ES-I3 (cell line): ENCODE results near the gene GADL1.

ENCODE experiments used
- H3K36me3 ChIP-seq: 2 replicates; pipeline ENCODE4 v1.6.1; 2013; ENCODE audit warnings: mild to moderate bottlenecking, low read length, control low read depth, moderate library complexity; ENCODE audit not compliant: insufficient read depth
- H3K4me1 ChIP-seq: 2 replicates; pipeline ENCODE4 v1.6.1; 2013; ENCODE audit warnings: mild to moderate bottlenecking, control low read depth, low read length; ENCODE audit not compliant: insufficient read depth
- H3K9ac ChIP-seq: 2 replicates; pipeline ENCODE4 v1.6.1; 2013; ENCODE audit warnings: low read depth, mild to moderate bottlenecking, low read length, moderate library complexity
- H3K9me3 ChIP-seq: 2 replicates; pipeline ENCODE4 v1.6.1; 2013; ENCODE audit warnings: mild to moderate bottlenecking, low read length, moderate library complexity; ENCODE audit not compliant: control insufficient read depth, insufficient read depth

Gene GADL1

GRCh38 chr3:30751610-30752299 lies 142.7 kb downstream of the GADL1 start:
- no peak overlapping the region for H3K9ac ChIP-seq
- no peaks in the 10 kb centered on the region for H3K36me3 ChIP-seq
- H3K4me1 ChIP-seq = peaks cover 9% of the 10 kb centered on the region; the same call in 1 of the 2 replicates
- H3K9me3 ChIP-seq = no peaks in the 10 kb centered on the region

GRCh38 chr3:30750967-30751366 lies 143.5 kb downstream of the GADL1 start:
- Histone ChIP-seq H3K4me1 (peaks cover 9% of the 10 kb centered on the region; the same call in 1 of the 2 replicates), H3K9me3 (no peaks in the 10 kb centered on the region), H3K36me3 (no peaks in the 10 kb centered on the region), H3K9ac (no peak overlapping the region)

GRCh38 chr3:30749230-30749629 lies 145.2 kb downstream of the GADL1 start:
- no peaks in the 10 kb centered on the region for H3K9me3 ChIP-seq
- H3K36me3 ChIP-seq = no peaks in the 10 kb centered on the region
- H3K9ac ChIP-seq = no peak overlapping the region
- peaks cover 9% of the 10 kb centered on the region; the same call in 1 of the 2 replicates for H3K4me1 ChIP-seq

- Histone ChIP-seq H3K4me1 (peaks cover 20% of the 10 kb centered on the region), H3K9me3 (no peaks in the 10 kb centered on the region), H3K9ac (no peak overlapping the region), H3K36me3 (no peaks in the 10 kb centered on the region)
Measured at GRCh38 chr3:30747771-30748281, 146.6 kb downstream of the GADL1 start.

- Histone ChIP-seq H3K9me3 (no peaks in the 10 kb centered on the region), H3K4me1 (peaks cover 18% of the 10 kb centered on the region), H3K36me3 (no peaks in the 10 kb centered on the region), H3K9ac (no peak overlapping the region)
Measured at GRCh38 chr3:30743641-30744317, 150.7 kb downstream of the GADL1 start.

- H3K9ac ChIP-seq = no peak overlapping the region
- H3K9me3 ChIP-seq = no peaks in the 10 kb centered on the region
- no peaks in the 10 kb centered on the region for H3K36me3 ChIP-seq
- H3K4me1 ChIP-seq = peaks cover 18% of the 10 kb centered on the region
Measured at GRCh38 chr3:30742796-30743619, 151.5 kb downstream of the GADL1 start.

- Histone ChIP-seq H3K9me3 (no peaks in the 10 kb centered on the region), H3K4me1 (peaks cover 13% of the 10 kb centered on the region), H3K9ac (no peak overlapping the region), H3K36me3 (no peaks in the 10 kb centered on the region)
Measured at GRCh38 chr3:30741889-30742288, 152.6 kb downstream of the GADL1 start.

- H3K4me1 ChIP-seq = peaks cover 10% of the 10 kb centered on the region
- H3K9ac ChIP-seq = no peak overlapping the region
- H3K36me3 ChIP-seq = no peaks in the 10 kb centered on the region
- no peaks in the 10 kb centered on the region for H3K9me3 ChIP-seq
Measured at GRCh38 chr3:30738605-30739004, 155.9 kb downstream of the GADL1 start.

- H3K36me3 ChIP-seq = no peaks in the 10 kb centered on the region
- H3K9me3 ChIP-seq = no peaks in the 10 kb centered on the region
- H3K9ac ChIP-seq = no peak overlapping the region
- peaks cover 3% of the 10 kb centered on the region; the same call in 1 of the 2 replicates for H3K4me1 ChIP-seq
Measured at GRCh38 chr3:30737743-30738499, 156.5 kb downstream of the GADL1 start.

GRCh38 chr3:30733696-30734095 lies 160.8 kb downstream of the GADL1 start:
- no peak overlapping the region for H3K9ac ChIP-seq
- H3K9me3 ChIP-seq = no peaks in the 10 kb centered on the region
- H3K4me1 ChIP-seq = no peaks in the 10 kb centered on the region
- no peaks in the 10 kb centered on the region for H3K36me3 ChIP-seq

- no peak overlapping the region for H3K9ac ChIP-seq
- H3K9me3 ChIP-seq = no peaks in the 10 kb centered on the region
- no peaks in the 10 kb centered on the region for H3K36me3 ChIP-seq
- H3K4me1 ChIP-seq = no peaks in the 10 kb centered on the region
Measured at GRCh38 chr3:30733209-30733608, 161.3 kb downstream of the GADL1 start.

GRCh38 chr3:30730967-30731366 lies 163.5 kb downstream of the GADL1 start:
- no peaks in the 10 kb centered on the region for H3K9me3 ChIP-seq
- no peaks in the 10 kb centered on the region for H3K36me3 ChIP-seq
- no peaks in the 10 kb centered on the region for H3K4me1 ChIP-seq
- no peak overlapping the region for H3K9ac ChIP-seq

GRCh38 chr3:30729936-30730335 lies 164.5 kb downstream of the GADL1 start:
- Histone ChIP-seq H3K4me1 (no peaks in the 10 kb centered on the region), H3K36me3 (no peaks in the 10 kb centered on the region), H3K9me3 (no peaks in the 10 kb centered on the region), H3K9ac (no peak overlapping the region)

GRCh38 chr3:30729512-30729911 lies 164.9 kb downstream of the GADL1 start:
- Histone ChIP-seq H3K36me3 (no peaks in the 10 kb centered on the region), H3K9me3 (no peaks in the 10 kb centered on the region), H3K4me1 (no peaks in the 10 kb centered on the region), H3K9ac (no peak overlapping the region)
